Measurements from ENCODE around the gene S100A16. TPM values are rescaled to one million over a fixed set of nuclear protein-coding genes. Genes with fewer than 3 reads are reported as not detected.

S100A16 gene
- total RNA-seq, 1 experiment from 2014 or later, result 196 TPM

- H2AFZ ChIP-seq (ENCODE audit: low read depth, low read length, poor library complexity, severe bottlenecking), result no peak overlapping the region
- no peak for ATAC-seq
These were observed 45.1 kb downstream of the S100A16 start for GRCh38 chr1:153567621-153568366.

More at GRCh38 chr1:153567621-153568366, 45.1 kb downstream of the S100A16 start:
- H3K4me3 ChIP-seq (replicated peaks in 1 of 2; ENCODE audit: low read depth in 1 of 2, low read length in 2 of 2), result peak overlapping the region; percentile 29 to 35
- CTCF ChIA-PET, result interaction anchor here (0.6 to 3.7 kb wide), 17 partner anchors 11 to 214 kb away, joined by 3 to 35 read pairs (median 4); partner anchors contain the start of genes S100A13, S100A14, S100A5 and S100A6
- RAD21 ChIA-PET (ENCODE audit: low non-redundant PET in 1 of 2, low total read pairs in 2 of 2, uncharacterized antibody in 2 of 2, unreplicated experiment in 2 of 2), result interaction anchor here (0.7 to 2.1 kb wide), 13 partner anchors 22 to 66 kb away, joined by 3 to 11 read pairs (median 4); partner anchors contain the start of genes CHTOP (in 1 of the 2), S100A13 (in 1 of the 2), S100A5 (in 1 of the 2) and S100A6 (in 1 of the 2)
- no peaks in the 10 kb centered on the region for H3K36me3 ChIP-seq (ENCODE audit: control insufficient read depth in 1 of 2, insufficient read depth in 2 of 2, low read length in 2 of 2)
- no peaks in the 10 kb centered on the region for H3K79me2 ChIP-seq (ENCODE audit: insufficient read depth, low read length)
- BruUV-seq (replicated peaks), result TSS peak; percentile 57
- no peaks in the 10 kb centered on the region for H4K20me1 ChIP-seq (ENCODE audit: insufficient read depth)
- TF ChIP-seq CTCF (IDR thresholded peaks at IDR 0.05 in 2 of 3, conservative IDR thresholded peaks at IDR 0.05 in 1 of 3; ENCODE audit: borderline replicate concordance in 1 of 3, insufficient read depth in 1 of 3, low read depth in 2 of 3, low read length in 2 of 3) (no peak), MAX (IDR thresholded peaks at IDR 0.05) (no peak), EZH2 (IDR thresholded peaks at IDR 0.05) (no peak), ELF1 (IDR thresholded peaks at IDR 0.05; ENCODE audit: borderline replicate concordance, low read depth) (no peak), ATF3 (IDR thresholded peaks at IDR 0.05) (no peak), POLR2AphosphoS5 (IDR thresholded peaks at IDR 0.05; ENCODE audit: low read depth, low read length) (peak; percentile 40), REST (IDR thresholded peaks at IDR 0.05; ENCODE audit: low read depth) (no peak)
- H3K27ac ChIP-seq (ENCODE audit: low read depth, low read length), result peak overlapping the region; percentile 100
- H3K27me3 ChIP-seq (ENCODE audit: insufficient read depth, low read length), result no peaks in the 10 kb centered on the region
- H3K9ac ChIP-seq (ENCODE audit: low read length), result peak overlapping the region; percentile 80
- H3K9me2 ChIP-seq (ENCODE audit: insufficient read depth), result no peaks in the 10 kb centered on the region
- intact Hi-C loops (cut with micrococcal nuclease), result loop anchor here (1.0 to 2.0 kb wide), 3 partner anchors 34 to 215 kb away; no protein-coding TSS in a partner anchor
- POLR2A ChIA-PET, result interaction anchor here (0.9 to 2.9 kb wide), 18 partner anchors 10 to 216 kb away, joined by 3 to 93 read pairs (median 4); partner anchors contain the start of genes CHTOP, S100A13, S100A16 and S100A4
- peak overlapping the region; percentile 68 for H3K4me2 ChIP-seq (ENCODE audit: low read length)
- H3K4me1 ChIP-seq (ENCODE audit: control insufficient read depth in 1 of 2, insufficient read depth in 2 of 2, low read length in 2 of 2), result peaks cover 65 to 81% of the 10 kb centered on the region in 2 experiments
- H3K9me3 ChIP-seq (ENCODE audit: control insufficient read depth in 1 of 2, insufficient read depth in 1 of 2, low read depth in 1 of 2, low read length in 2 of 2), result no peaks in the 10 kb centered on the region
- DNase-seq (ENCODE audit: low read depth, low spot score), result peak; percentile 59

Measured in HCT116 (cell line).